ENCODE measurements around the gene PLEKHA1.

DNA sequence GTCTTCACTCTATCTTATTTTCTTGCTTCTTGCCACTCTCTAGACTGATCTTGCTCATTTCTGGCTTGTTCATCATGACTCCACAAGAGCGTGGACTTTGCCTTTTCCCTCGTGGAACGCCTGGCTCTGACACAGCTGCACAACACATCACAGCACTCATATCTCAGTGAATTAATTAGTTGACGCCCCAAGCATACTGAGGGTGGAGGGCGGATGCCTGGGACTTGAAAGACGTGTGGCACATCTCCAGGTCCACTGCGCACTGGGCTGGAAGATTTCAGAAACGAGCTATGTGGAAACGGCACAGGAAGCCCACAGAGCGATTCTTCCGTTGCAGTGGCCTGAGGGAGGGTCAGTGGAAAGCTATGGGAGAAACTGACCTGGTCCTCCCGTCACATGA is 23.6 kb upstream of the PLEKHA1 start:
- TF ChIP-seq POLR2AphosphoS5 (IDR thresholded peaks at IDR 0.05; ENCODE audit: low read depth, low read length) (no peak), POLR2A (IDR thresholded peaks at IDR 0.05; ENCODE audit: low read depth, low read length) (no peak), TAF1 (IDR thresholded peaks at IDR 0.05; ENCODE audit: low read depth, low read length) (no peak), SPI1 (IDR thresholded peaks at IDR 0.05; ENCODE audit: low read depth, low read length) (no peak), PAX5 (IDR thresholded peaks at IDR 0.05; ENCODE audit: insufficient read depth, low read length, severe bottlenecking) (no peak)

Measured in GM12891 (cell line).